Activated CD4-positive, alpha-beta T cell treated with anti-CD3 and anti-CD28 coated beads, Interleukin-2, Interleukin-6, amounts not matched to agents 100 ng/mL and 50 ng/mL, durations not matched to agents 16 hours and 8 hours (primary cell): ENCODE measurements around the gene RPL22.
A peak's percentile ranks its signal among the peaks of the same experiment; 100 is the strongest.
"Not testable (repeated sequence)": the region's sequence is repeated elsewhere in the genome, so short reads cannot be mapped to it uniquely, and the experiment has no call there.

ENCODE experiments used
- DNase-seq: peaks from one replicate; pipeline ENCODE4 v3.0.0-alpha.2; 2020

RPL22 gene

GRCh38 chr1:6225651-6226050, 26.3 kb upstream of the RPL22 start:
- no peak for DNase-seq

- no peak for DNase-seq
Measured at GRCh38 chr1:6224718-6225117, 25.3 kb upstream of the RPL22 start.

GRCh38 chr1:6223617-6224016, 24.2 kb upstream of the RPL22 start:
- no peak for DNase-seq

GRCh38 chr1:6222636-6223035, 23.2 kb upstream of the RPL22 start:
- DNase-seq = no peak

- DNase-seq = no peak
Measured at GRCh38 chr1:6221210-6221784, 21.9 kb upstream of the RPL22 start.

GRCh38 chr1:6220236-6220635, 20.8 kb upstream of the RPL22 start:
- no peak for DNase-seq

- not testable (repeated sequence) for DNase-seq
Measured at GRCh38 chr1:6219641-6220040, 20.2 kb upstream of the RPL22 start.

- no peak for DNase-seq
Measured at GRCh38 chr1:6218375-6219164, 19.2 kb upstream of the RPL22 start.

GRCh38 chr1:6212193-6212959, 13.0 kb upstream of the RPL22 start:
- DNase-seq = no peak

- no peak for DNase-seq
Measured at GRCh38 chr1:6211731-6212130, 12.3 kb upstream of the RPL22 start.

- no peak for DNase-seq
Measured at GRCh38 chr1:6210591-6211355, 11.4 kb upstream of the RPL22 start.

GRCh38 chr1:6209661-6210580, 10.5 kb upstream of the RPL22 start:
- DNase-seq = peak; percentile 58

GRCh38 chr1:6208723-6209660, 9.6 kb upstream of the RPL22 start:
- DNase-seq = peak; percentile 53

GRCh38 chr1:6207921-6208320, 8.5 kb upstream of the RPL22 start:
- DNase-seq = no peak

- DNase-seq = no peak
Measured at GRCh38 chr1:6207075-6207885, 7.9 kb upstream of the RPL22 start.

GRCh38 chr1:6206520-6206855, 7.1 kb upstream of the RPL22 start:
- DNase-seq = no peak

- DNase-seq = peak; percentile 80
Measured at GRCh38 chr1:6205849-6206519, 6.6 kb upstream of the RPL22 start, which contains the start of gene RNF207. Gene RNF207, plus strand, starts transcription at chr1:6206119. Its CDS starts 417 bp downstream, at chr1:6206536.

- no peak for DNase-seq
Measured at GRCh38 chr1:6202256-6202655, 2.9 kb upstream of the RPL22 start.

GRCh38 chr1:6200188-6200809, 904 bp upstream of the RPL22 start:
- no peak for DNase-seq
